A549 (cell line): Measurements from ENCODE around the gene ARL8B.
"Not testable (repeated sequence)": the region's sequence is repeated elsewhere in the genome, so short reads cannot be mapped to it uniquely, and the experiment has no call there.

ENCODE experiments used
- CHD2 ChIP-seq: fragments of 150-350 bp; IDR thresholded peaks from 2 replicates; pipeline ENCODE4 v1.6.1; 2014; ENCODE audit warnings: low read length; ENCODE audit not compliant: partially characterized antibody
- CTCF ChIP-seq: fragments of >200 bp; sonication (Bioruptor Twin); formaldehyde crosslinking; IDR thresholded peaks from 3 replicates; pipeline ENCODE4 v1.5.1; 2016
- ELK1 ChIP-seq: fragments of 150-350 bp; IDR thresholded peaks from 2 replicates; pipeline ENCODE4 v1.6.1; 2014; ENCODE audit warnings: low read depth, mild to moderate bottlenecking, low read length
- EP300 ChIP-seq, 2 experiments: fragments of >200 bp; sonication (Bioruptor Twin); formaldehyde crosslinking; IDR thresholded peaks; 2 replicates in 1 of 2; 3 replicates in 1 of 2; pipeline ENCODE4 v1.6.1; 2016 to 2017
- MAZ ChIP-seq: fragments of 150-350 bp; IDR thresholded peaks from 2 replicates; pipeline ENCODE4 v1.6.1; 2014; ENCODE audit warnings: antibody characterized with exemption, low read depth, low read length, borderline replicate concordance
- POLR2A ChIP-seq: IDR thresholded peaks from 2 replicates; pipeline ENCODE4 v1.6.1; 2012; ENCODE audit warnings: mild to moderate bottlenecking, low read length
- RCOR1 ChIP-seq: fragments of 150-350 bp; IDR thresholded peaks from 2 replicates; pipeline ENCODE4 v1.6.1; 2014; ENCODE audit warnings: antibody characterized with exemption, low read length, low read depth
- USF2 ChIP-seq: fragments of 450-650 bp; IDR thresholded peaks from 2 replicates; pipeline ENCODE4 v1.6.1; 2014; ENCODE audit warnings: antibody characterized with exemption
- ZSCAN20 ChIP-seq: fragments of 250-450 bp; sonication (Bioruptor Pico); IDR thresholded peaks from 2 replicates; pipeline ENCODE4 v1.8.0; 2022; ENCODE audit warnings: mild to moderate bottlenecking, moderate library complexity

GRCh38 chr3:5113726-5114125 is 8.4 kb upstream of the ARL8B start:
- TF ChIP-seq EP300 (IDR thresholded peaks at IDR 0.05); CHD2; POLR2A; ELK1; MAZ; ZSCAN20; CTCF; USF2; RCOR1: not testable (repeated sequence)
